B cell (primary cell): Measurements from ENCODE around the gene FAF2. TPM values are rescaled to one million over a fixed set of nuclear protein-coding genes. Genes with fewer than 3 reads are reported as not detected.

Source experiments
- ATAC-seq: fragments of 200-7000 bp; cut with Tn5 transposase; one replicate; pipeline ENCODE4 v1.10.0; 2021; ENCODE audit warnings: low read depth, mild to moderate bottlenecking, moderate number of reproducible peaks, moderate library complexity
- CTCF ChIA-PET: fragments of 350-600 bp; sonication (Branson Sonifier 250); formaldehyde crosslinking; loops from one replicate; lab custom pipeline; 2021; ENCODE audit warnings: antibody characterized with exemption, inconsistent platforms; lab: Charles Lee
- POLR2A ChIA-PET: fragments of 350-600 bp; sonication (Branson Sonifier 250); formaldehyde crosslinking; loops from one replicate; lab custom pipeline; 2021; ENCODE audit warnings: antibody characterized with exemption; lab: Charles Lee
- DNase-seq: peaks from one replicate; pipeline ENCODE4 v3.0.0; 2013
- H2AFZ ChIP-seq: 2 replicates; pipeline ENCODE4 v1.6.1; 2012; ENCODE audit warnings: mild to moderate bottlenecking, low read depth, low read length; ENCODE audit not compliant: insufficient read depth, poor library complexity, severe bottlenecking
- H3K27ac ChIP-seq, 2 donors: 1 replicate in 1 of 2; 2 replicates in 1 of 2; pipeline ENCODE4 v1.5.1; 2012 to 2013; ENCODE audit warnings: low read length in 2 of 2, mild to moderate bottlenecking in 2 of 2, moderate library complexity in 1 of 2
- H3K27me3 ChIP-seq, 4 experiments: fragments of 200-600 bp in 1 of 4; sonication (generic) in 1 of 4; replicated peaks in 1 of 4; 1 replicate in 2 of 4; 2 replicates in 2 of 4; pipeline versions ENCODE4 v1.6.1 to v1.7.0; 2013 to 2016; ENCODE audit warnings: low read length in 3 of 4, mild to moderate bottlenecking in 2 of 4, mixed read lengths in 1 of 4, moderate library complexity in 1 of 4; ENCODE audit not compliant: insufficient read depth in 4 of 4, control insufficient read depth in 3 of 4; ENCODE audit errors: control extremely low read depth in 1 of 4
- H3K36me3 ChIP-seq, 2 experiments: replicated peaks in 1 of 2; 1 replicate in 1 of 2; 2 replicates in 1 of 2; pipeline versions ENCODE4 v1.6.1 to v1.7.1; 2013; ENCODE audit warnings: low read length in 1 of 2; ENCODE audit not compliant: insufficient read depth in 2 of 2, control insufficient read depth in 1 of 2; ENCODE audit errors: control extremely low read depth in 1 of 2, extremely low read depth in 1 of 2
- H3K4me1 ChIP-seq, 2 donors: fragments of 200-600 bp in 1 of 2; sonication (generic) in 1 of 2; 1 replicate in 1 of 2; 2 replicates in 1 of 2; pipeline versions ENCODE4 v1.5.1 to v1.6.1; 2013 to 2017; ENCODE audit warnings: low read length in 2 of 2; ENCODE audit not compliant: control insufficient read depth in 2 of 2, insufficient read depth in 2 of 2
- H3K4me2 ChIP-seq: replicated peaks from 2 replicates; pipeline ENCODE3; 2012; ENCODE audit warnings: mild to moderate bottlenecking, low read depth, low read length; ENCODE audit not compliant: poor library complexity, severe bottlenecking
- H3K4me3 ChIP-seq, 5 experiments: fragments of 200-600 bp in 1 of 5; sonication (generic) in 1 of 5; 1 replicate in 3 of 5; 2 replicates in 2 of 5; pipeline versions ENCODE4 v1.5.1 to v1.7.0; 2011 to 2016; ENCODE audit warnings: low read length in 4 of 5, mild to moderate bottlenecking in 4 of 5, low read depth in 2 of 5, control low read depth in 1 of 5, moderate library complexity in 1 of 5; ENCODE audit not compliant: insufficient read depth in 1 of 5; ENCODE audit errors: control extremely low read depth in 1 of 5, extremely low read depth in 1 of 5
- H3K79me2 ChIP-seq: fragments of 200-600 bp; sonication (generic); one replicate; pipeline ENCODE4 v1.6.0; 2016; ENCODE audit warnings: low read length; ENCODE audit not compliant: control insufficient read depth, insufficient read depth
- H3K9ac ChIP-seq: fragments of 200-600 bp; sonication (generic); 2 replicates; pipeline ENCODE4 v1.6.1; 2017; ENCODE audit warnings: mild to moderate bottlenecking, low read length, moderate library complexity
- H3K9me3 ChIP-seq, 3 donors: one replicate each; pipeline versions ENCODE4 v1.6.1 to v1.7.1; 2013; ENCODE audit warnings: low read length in 2 of 3; ENCODE audit not compliant: control insufficient read depth in 2 of 3, insufficient read depth in 1 of 3; ENCODE audit errors: control extremely low read depth in 1 of 3
- H4K20me1 ChIP-seq: 2 replicates; pipeline ENCODE4 v1.6.0; 2012; ENCODE audit warnings: mild to moderate bottlenecking, low read length; ENCODE audit not compliant: insufficient read depth, control insufficient read depth, poor library complexity, severe bottlenecking
- H3K27ac Mint-ChIP-seq: one replicate; pipeline ENCODE4 v1.8.0; 2021; ENCODE audit warnings: mixed read lengths
- H3K27me3 Mint-ChIP-seq: one replicate; pipeline ENCODE4 v1.8.0; 2021; ENCODE audit warnings: mixed read lengths
- H3K4me1 Mint-ChIP-seq: one replicate; pipeline ENCODE4 v1.8.0; 2021; ENCODE audit warnings: mixed read lengths
- H3K4me3 Mint-ChIP-seq: one replicate; pipeline ENCODE4 v1.8.0; 2021; ENCODE audit warnings: mixed read lengths
- H3K9me3 Mint-ChIP-seq: one replicate; pipeline ENCODE4 v1.8.0; 2022; ENCODE audit warnings: mixed read lengths; ENCODE audit not compliant: insufficient read depth
- CTCF ChIP-seq: fragments of 200-600 bp; IDR thresholded peaks from one replicate; pipeline ENCODE4 v1.8.0; 2022; ENCODE audit warnings: antibody characterized with exemption, mild to moderate bottlenecking
- EZH2 ChIP-seq: IDR thresholded peaks from 2 replicates; pipeline ENCODE4 v1.6.1; 2012; ENCODE audit warnings: borderline replicate concordance, low read depth, mild to moderate bottlenecking, moderate library complexity, low read length; ENCODE audit not compliant: insufficient read depth, poor library complexity, severe bottlenecking
- WGBS: methylation state at CpG from one replicate; pipeline ENCODE4 v1.1.5; 2013; ENCODE audit warnings: missing lambda C conversion rate; ENCODE audit not compliant: insufficient coverage; 5-methylcytosine and 5-hydroxymethylcytosine counted together
- intact Hi-C: fragments of 100-400 bp; cut with micrococcal nuclease; formaldehyde crosslinking; loops from one replicate; pipeline ENCODE4 v1.10.0; 2022
- polyA plus RNA-seq: library from polyadenylated mRNA; depleted of rRNA; stranded (reverse); fragments of >200 nt; gene quantifications from 2 replicates; pipeline ENCODE4 v1.2.3, GENCODE V29; 2012
- total RNA-seq, 2 donors: library from RNA; stranded (reverse); fragments of 120-200 nt in 1 of 2; gene quantifications; 1 replicate in 1 of 2; 2 replicates in 1 of 2; pipeline versions ENCODE4 v1.2.3 to v1.2.4, GENCODE V29; 2013 to 2022

FAF2 gene
- total and polyA plus RNA-seq, 2 donors (not counting 1 experiment from before 2014, with no cell fraction given) = 10.9 to 35.1 TPM

DNA sequence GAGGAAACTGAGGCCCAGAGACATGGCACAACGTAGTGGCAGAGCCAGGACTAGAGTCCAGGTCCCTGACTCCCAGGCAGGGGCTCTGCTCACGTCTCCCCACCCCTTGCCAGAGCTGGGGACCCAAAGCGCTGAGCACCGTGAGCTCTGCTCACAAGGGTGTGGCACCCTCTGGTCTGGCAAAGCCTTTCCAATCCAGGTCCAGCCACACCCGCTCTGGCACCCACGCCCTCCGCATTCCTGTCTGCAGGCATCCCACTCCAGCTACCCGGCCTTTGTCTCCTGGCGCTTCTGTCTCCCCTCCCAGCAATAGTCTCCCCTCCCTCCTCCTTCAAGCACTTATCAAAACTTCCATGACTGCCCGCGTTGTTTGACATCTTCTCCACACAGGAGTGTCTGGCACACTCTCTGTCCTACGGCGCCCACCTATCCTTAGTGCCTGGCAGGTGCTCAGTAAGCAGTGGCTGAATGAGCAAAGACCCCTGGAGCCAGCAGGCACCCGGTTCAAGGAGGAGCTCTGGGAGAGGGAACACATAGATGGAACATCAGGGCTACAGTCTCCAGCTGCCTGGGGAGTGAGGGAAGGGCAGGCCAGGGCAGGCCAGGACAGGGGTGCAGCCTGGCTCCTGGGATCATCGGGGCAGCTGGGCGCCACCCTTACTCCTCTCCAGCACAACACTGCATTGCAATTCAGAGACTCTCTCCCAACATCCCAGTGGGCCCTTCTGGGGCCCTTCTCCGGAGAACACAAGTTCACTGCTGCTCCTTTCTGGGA, 47.6 kb upstream of the FAF2 start:
- DNase-seq (no peak), ATAC-seq (no peak)
- Histone ChIP-seq H3K4me3 (no peak overlapping the region), H3K9me3 (no peaks in the 10 kb centered on the region), H3K9ac (no peak overlapping the region), H3K27ac (no peak overlapping the region), H4K20me1 (no peaks in the 10 kb centered on the region), H3K4me2 (no peak overlapping the region), H3K27me3 (no peaks in the 10 kb centered on the region), H3K79me2 (no peaks in the 10 kb centered on the region), H2AFZ (no peak overlapping the region), H3K36me3 (peaks cover 1 to 4% of the 10 kb centered on the region in 2 experiments), H3K4me1 (no peaks in the 10 kb centered on the region)
- ChIA-PET CTCF (interaction anchor here (0.9 kb wide), 1 partner anchor 16 kb away, joined by 3 read pairs; the partner anchor contains the start of gene CLTB), POLR2A (interaction anchor here (0.6 kb wide), 1 partner anchor 268 kb away, joined by 3 read pairs; no protein-coding TSS in a partner anchor)
- TF ChIP-seq CTCF = no peak
- TF ChIP-seq EZH2 = no peak
- Mint-ChIP-seq H3K4me1 (no peaks in the 10 kb centered on the region), H3K9me3 (no peaks in the 10 kb centered on the region), H3K4me3 (no peak overlapping the region), H3K27ac (no peak overlapping the region), H3K27me3 (no peaks in the 10 kb centered on the region)
- intact Hi-C loops = no loop called here
- 95% methylated on average over 14 of the region's 17 CpGs for WGBS
